GM18505 (cell line): ENCODE data around the gene SCN2B.

Experiments used
- ATAC-seq: cut with Tn5 transposase; IDR thresholded peaks from one replicate; pipeline ENCODE4 v1.9.1; 2021; ENCODE audit not compliant: unreplicated experiment
- POLR2A ChIP-seq: IDR thresholded peaks from 4 replicates; pipeline ENCODE4 v1.6.1; 2011; ENCODE audit warnings: borderline replicate concordance; ENCODE audit not compliant: insufficient read depth, insufficient read length; ENCODE audit errors: extremely low read depth

The SCN2B gene

GRCh38 chr11:118214210-118214914, 37.9 kb upstream of the SCN2B start:
- no peak for TF ChIP-seq POLR2A
- ATAC-seq, result no peak

GRCh38 chr11:118213781-118214180, 37.3 kb upstream of the SCN2B start:
- no peak for TF ChIP-seq POLR2A

DNA sequence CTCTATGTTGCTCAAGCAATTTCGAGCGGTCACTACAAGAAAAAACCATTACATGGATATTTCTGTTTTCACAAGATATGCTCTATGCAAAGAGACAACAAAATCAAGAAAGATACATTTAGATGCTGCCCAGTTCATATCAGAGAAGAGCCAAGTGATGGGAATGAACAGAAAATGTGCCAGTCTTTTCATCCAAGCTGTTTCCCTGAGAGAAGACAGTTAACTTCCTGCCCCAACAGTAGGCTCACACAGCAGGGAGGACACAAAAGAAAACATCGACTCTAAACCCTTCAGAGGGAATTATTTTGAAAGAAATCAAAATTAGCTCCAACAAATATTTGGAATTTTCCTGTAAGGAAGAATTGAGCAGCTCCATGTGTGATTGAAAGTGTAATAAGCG, 36.8 kb upstream of the SCN2B start:
- ATAC-seq, result no peak
- no peak for TF ChIP-seq POLR2A

More at GRCh38 chr11:118213781-118214180, 37.3 kb upstream of the SCN2B start:
- no peak for ATAC-seq

- no peak for TF ChIP-seq POLR2A
- ATAC-seq, result no peak
Measured at GRCh38 chr11:118212781-118213191, 36.3 kb upstream of the SCN2B start.

GRCh38 chr11:118212131-118212725, 35.8 kb upstream of the SCN2B start:
- TF ChIP-seq POLR2A, result no peak
- ATAC-seq, result no peak

DNA sequence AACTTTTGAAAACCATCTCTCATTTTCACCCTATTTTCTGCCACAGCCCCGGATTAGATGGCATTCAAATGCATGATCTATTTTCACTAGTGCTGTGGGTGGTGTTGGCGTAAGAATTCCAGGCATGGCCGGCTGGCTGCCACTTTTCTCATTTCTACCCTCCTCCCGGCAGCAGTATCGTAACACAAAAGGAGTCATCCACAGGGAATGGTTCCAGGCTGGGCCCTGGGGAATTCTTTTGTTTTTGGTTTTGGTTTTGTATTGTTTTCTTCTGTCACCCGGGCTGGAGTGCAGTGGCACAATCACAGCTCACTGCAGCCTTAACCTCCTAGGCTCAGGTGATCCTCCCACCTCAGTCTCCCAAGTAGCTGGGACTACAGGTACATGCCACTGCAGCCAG, 34.6 kb upstream of the SCN2B start:
- TF ChIP-seq POLR2A, result no peak
- no peak for ATAC-seq

- TF ChIP-seq POLR2A, result no peak
Measured at GRCh38 chr11:118210323-118210722, 33.9 kb upstream of the SCN2B start.

DNA sequence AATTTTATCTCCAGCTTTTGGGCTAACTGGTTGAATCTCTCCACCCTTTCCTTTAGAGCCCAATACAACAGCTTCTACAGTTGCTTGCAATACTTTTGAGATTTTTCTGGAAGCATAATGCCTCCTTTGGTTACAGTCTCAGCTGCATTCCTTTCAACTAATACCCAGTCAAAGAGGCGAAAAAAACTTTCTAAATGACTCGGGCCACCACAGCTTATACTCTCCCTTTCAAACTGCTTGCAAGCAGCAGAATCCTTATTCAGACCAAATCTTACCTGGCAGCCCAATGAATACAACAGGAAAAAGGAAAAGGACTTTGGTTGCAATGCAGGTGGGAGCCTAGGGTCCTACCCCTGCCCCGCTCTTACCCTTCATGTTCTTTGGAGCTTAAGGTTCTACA, 32.6 kb upstream of the SCN2B start:
- no peak for ATAC-seq
- no peak for TF ChIP-seq POLR2A

More at GRCh38 chr11:118210323-118210722, 33.9 kb upstream of the SCN2B start:
- no peak for ATAC-seq

GRCh38 chr11:118207079-118207478, 30.6 kb upstream of the SCN2B start:
- no peak for ATAC-seq
- no peak for TF ChIP-seq POLR2A

GRCh38 chr11:118206391-118207031, 30.1 kb upstream of the SCN2B start:
- no peak for ATAC-seq
- TF ChIP-seq POLR2A, result no peak

GRCh38 chr11:118205606-118206378, 29.4 kb upstream of the SCN2B start:
- ATAC-seq, result no peak
- TF ChIP-seq POLR2A, result no peak

GRCh38 chr11:118202599-118203422, 26.4 kb upstream of the SCN2B start:
- TF ChIP-seq POLR2A, result no peak
- no peak for ATAC-seq
